HG02973 (cell line): ENCODE data around the gene PROSER2.
"Not testable (repeated sequence)": the region's sequence is repeated elsewhere in the genome, so short reads cannot be mapped to it uniquely, and the experiment has no call there.

Experiments
- ATAC-seq: cut with Tn5 transposase; IDR thresholded peaks from one replicate; pipeline ENCODE4 v1.9.1; 2021; ENCODE audit warnings: moderate library complexity; ENCODE audit not compliant: unreplicated experiment

Gene PROSER2

DNA sequence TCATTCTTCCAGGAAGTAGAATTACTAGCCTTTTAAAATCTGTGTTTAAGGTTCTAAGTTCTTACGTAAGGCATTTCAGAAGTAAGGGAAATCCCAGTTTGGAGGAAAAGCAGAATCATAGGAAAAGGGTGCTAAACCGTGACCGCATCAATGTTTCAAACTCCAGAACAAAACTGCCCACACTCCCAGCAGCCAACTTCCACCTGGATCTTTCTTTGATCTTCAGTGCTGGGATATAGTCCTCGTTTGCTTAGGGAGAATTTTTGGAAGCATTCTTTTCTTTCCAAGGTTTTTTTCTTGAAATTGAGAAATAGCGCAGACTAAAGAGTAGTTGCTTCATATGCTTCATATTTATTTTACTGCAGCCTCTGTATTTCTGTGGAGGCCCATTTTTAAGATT lies 8.9 kb downstream of the PROSER2 start:
- ATAC-seq: no peak

DNA sequence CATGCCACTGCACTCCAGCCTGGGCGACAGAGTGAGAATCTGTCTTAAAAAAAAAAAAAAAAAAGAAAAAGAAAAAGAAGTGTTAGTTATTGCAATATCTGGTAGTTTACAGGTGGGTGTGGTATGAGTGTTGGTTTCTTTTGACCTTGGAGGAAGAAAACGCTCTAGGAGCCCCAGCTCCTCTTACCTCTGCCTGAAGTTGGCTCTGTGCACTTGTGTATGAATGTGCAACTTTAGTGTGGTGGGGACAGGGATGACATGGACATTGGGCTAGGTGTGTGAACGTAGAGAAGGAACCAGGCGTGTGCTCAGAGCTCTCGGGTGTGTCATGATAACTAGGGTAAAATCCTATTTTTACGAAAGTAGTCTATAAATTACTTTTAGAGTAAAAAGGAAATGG lies 11.9 kb downstream of the PROSER2 start:
- ATAC-seq: no peak

DNA sequence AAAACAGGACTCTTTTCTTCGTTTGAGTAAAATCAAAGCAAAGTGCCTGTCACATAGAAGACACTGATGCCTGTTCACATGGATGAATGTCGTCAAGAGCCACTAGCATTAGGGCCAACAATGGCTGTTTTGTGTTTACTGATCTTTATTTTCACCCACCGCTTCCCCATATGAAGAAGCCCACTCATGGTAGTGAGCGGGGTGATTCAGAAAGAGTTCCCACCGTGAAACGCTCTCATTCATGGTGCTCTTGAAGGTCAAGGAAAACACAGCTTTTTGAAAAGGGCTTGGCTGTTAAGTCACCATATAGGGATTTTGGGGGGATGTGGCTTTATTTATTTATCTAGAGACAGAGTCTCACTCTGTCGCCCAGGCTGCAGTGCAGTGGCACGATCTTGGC lies 12.5 kb downstream of the PROSER2 start:
- no peak for ATAC-seq

DNA sequence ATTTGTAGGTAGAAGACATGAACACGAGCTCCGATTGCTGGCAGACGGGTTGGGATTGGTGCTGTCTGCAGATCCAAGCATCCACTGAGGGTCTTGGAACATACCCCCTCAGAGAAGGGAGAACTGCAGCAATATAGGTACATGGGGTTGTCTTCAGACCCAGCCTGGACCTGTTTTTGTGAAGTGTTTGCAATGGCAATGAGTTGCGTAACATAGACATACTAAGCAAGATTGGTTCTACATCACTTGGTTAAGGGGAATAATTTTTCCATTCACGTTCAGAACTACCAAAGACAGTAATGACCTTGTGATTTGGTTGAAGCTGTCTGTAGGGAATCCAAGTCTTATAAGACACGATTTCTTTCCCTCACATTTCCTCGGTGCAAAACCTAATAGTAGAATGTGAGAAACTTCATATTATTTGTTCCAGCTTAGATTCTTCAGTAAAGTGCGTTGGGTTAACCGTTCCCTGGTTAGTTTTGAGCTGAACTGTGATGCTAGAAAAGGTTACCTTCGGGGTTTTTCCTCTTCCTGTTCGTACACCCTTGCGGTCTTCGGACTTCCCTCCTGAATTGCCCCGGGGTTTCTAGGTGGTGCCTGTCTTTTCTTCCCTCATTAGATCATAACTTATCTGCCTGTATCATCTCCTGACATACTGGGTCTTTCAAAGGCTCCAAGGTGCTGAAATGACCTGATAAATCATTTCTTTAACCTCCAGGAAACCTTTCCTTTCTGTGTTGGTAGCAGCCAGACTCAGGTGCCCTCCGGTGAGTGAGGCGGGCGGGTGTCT lies 14.4 kb downstream of the PROSER2 start:
- ATAC-seq: no peak

DNA sequence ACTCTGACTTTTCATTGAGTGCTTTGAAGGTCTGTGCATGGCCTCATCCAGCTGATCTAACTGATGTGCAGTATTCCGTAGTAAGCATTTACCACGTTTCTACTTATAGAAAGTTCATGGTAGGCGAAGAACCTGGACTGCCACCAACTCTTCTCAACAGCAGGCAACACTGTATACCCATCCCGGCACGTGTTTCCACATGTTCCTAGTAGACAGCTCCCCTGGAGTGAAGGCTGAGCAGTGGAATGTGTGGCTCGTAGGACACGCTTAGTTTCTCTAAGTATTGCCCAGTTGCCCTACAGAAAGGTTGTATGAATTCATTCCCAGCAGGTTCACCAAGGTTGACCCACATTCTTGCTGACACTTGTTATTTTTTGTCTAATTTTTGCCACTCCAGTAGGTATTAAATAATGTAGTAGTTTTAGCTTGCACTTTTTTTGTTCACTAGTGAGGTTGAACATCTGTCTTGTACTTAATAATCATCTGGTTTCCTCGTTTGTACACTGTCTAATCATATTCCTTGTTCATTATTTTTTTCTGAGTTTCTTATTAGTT lies 15.2 kb downstream of the PROSER2 start:
- no peak for ATAC-seq

DNA sequence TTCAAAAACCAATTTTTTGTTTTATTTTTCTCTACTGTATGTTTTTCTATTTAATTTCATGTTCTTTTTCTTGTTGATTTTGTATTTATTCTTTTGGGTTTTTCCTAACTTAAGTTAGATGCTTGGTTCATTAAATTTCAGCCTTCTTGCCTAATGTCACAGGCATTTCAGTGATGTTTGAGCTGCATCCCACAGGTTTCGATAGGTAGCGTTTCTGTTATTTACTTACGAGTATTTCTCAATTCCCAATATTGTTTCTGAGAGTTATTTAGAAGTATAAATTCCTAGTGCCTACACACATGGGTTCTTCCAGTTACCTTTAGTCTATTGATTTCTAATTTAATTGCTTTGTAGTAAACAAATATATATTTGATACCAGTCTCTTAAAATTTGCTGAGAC lies 18.2 kb downstream of the PROSER2 start:
- no peak for ATAC-seq

DNA sequence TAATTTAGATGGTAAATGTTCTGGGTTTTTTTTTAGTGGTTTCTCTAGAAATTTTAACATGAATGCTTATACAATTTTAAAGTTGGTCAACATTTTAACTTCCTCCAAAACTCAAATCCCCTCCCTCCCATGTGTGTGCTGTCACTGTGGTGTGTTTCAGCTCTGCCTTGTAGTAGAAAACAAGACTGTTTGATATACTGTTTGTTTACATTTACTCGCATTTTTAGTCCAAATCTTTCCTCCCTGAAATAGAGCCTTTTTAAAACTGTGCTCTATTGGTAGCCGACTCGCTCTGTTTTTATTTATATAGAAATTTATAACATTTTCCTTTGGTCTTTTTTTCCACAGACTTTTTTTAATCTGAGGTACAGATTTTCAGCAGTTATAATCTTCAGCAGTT lies 19.3 kb downstream of the PROSER2 start:
- no peak for ATAC-seq

DNA sequence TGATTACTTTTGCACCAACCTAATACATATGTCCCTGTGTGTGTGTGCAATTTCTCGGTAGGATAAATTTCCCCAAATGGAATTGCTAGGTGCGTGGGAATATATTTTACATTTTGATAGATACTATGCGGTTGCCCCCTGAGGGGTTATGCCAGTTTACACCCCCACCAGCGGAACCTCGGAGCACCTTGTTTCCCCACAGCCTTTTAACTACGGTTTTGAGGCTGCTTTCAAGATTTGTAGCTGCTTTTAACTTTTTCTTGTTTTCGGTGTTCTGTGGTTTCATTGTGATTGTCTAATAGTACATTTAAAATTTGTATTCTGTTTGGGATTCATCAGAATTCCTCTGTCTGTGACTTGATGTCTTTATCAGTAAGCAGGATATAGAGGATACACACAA lies 22.0 kb downstream of the PROSER2 start:
- no peak for ATAC-seq

DNA sequence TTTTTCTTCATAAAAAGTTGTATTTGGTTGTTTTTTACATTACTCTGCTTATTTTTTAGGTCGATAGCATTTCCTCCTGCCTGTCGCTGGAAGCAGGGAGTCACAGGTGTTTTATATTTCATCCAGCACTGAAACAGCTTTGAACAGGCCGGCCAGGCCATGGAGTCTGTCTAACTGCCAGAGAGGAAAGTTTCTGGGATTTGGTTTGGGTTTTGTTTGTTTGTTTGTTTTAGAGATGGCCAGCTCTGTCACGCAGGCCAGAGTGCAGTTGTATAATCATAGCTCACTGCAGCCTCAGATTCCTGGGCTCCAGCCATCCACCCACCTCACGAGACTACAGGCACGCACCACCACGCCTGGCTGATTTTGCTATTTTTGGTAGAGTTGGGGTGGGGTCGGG lies 23.4 kb downstream of the PROSER2 start:
- no peak for ATAC-seq

DNA sequence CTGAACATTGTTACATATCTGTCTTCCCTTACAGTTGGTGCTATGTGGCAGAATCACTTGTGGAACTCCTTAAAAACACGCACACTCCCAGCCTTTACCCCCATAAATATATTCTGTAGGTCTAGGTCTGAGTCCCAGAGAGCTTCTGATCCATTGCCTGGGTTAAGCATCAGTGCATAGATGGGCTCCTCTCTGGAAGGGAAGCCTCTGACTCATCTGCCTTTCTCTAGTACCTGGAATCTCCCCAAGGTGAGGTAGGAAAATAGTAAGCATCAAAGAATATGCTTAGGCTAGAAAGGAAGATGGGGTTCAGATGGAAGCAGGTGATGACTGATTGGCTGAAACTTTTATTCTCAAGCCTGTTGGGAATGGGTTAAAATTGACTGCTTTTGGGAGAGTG lies 26.1 kb downstream of the PROSER2 start:
- ATAC-seq: no peak

DNA sequence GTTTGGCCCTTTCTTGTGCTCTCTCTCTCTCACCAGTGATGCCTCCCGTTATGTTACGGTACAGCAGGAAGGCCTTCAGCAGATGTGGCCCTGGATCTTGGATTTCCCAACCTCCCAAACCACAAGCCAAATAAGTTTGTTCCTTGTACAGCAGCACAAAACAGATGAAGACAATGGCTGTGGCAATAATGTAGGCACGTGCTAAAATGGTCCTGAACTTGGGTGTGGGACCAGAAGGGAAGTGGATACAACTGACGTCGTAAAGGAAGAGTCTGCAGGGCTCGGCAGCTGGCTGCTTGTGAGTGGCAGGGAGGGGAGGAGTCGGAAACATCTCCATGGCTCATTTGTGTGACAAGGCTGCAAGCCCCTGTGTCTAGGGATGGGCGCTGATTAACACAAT lies 26.8 kb downstream of the PROSER2 start:
- no peak for ATAC-seq

DNA sequence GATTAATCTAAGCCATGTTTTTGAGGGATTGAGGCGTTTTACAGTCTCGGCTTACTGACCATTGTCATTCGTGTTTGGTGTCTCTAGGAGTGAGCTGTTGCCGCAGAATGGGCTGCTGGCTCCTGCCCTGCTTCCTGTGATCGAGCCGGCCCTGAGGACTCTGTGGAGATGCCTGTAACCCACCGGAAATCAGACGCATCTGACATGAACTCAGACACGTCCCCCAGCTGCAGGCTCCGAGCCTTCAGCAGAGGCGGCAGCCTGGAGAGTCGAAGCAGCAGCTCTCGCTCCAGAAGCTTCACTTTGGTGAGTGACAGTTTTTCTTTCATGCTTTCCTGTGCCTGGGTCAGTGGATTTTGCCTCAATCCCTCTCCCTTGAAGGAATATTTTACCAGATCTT lies 28.8 kb downstream of the PROSER2 start:
- no peak for ATAC-seq

DNA sequence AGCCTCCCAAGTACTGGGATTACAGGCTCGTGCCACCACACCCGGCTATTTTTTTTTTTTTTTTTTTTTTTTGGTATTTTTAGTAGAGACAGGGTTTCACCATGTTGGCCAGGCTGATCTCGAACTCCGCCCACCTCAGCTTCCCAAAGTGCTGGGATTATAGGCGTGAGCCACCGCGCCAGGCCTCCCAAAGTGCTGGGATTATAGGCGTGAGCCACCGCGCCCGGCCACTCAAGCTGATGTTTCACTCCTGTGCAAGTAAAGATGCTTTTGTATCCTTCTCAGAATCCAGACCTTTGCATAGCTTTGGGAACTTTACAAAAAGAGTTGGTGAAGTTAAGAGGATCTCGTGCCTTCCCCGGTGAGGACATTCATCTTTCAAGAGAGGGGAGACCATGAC lies 29.5 kb downstream of the PROSER2 start:
- not testable (repeated sequence) for ATAC-seq

DNA sequence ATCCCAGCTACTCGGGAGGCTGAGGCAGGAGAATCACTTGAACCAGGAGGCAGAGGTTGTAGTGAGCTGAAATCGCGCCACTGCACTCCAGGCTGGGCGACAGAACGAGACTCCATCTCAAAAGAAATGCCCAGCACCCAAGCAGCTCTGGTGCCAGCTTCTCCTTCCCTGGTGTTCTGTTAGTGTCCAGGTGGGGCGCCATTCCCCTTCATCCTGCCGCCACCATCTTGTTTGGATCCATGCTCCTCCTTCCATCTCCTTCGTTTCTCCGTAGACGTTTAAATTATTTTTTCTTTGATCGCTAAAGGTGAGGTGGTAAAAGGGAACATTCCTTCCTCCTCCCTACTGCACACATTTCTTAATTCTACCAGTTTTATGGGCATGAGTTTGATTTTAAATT lies 30.3 kb downstream of the PROSER2 start:
- ATAC-seq: no peak

DNA sequence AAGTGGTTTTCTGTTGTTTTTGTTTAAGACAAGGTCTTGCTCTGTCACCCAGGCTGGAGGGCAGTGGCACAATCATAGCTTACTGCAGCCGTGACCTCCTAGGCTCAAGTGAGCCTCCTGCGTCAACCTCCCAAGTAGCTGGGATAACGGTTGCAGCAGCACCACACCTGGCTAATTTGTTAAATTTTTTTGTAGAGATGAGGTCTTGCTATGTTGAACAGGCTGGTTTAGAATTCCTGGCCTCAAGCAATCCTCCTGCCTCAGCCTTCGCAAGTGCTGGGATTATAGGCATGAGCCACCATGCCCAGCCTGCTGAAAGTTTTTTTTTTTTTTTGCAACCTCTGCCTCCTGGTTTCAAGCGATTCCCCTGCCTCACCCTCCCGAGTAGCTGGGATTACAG lies 31.1 kb downstream of the PROSER2 start:
- no peak for ATAC-seq

DNA sequence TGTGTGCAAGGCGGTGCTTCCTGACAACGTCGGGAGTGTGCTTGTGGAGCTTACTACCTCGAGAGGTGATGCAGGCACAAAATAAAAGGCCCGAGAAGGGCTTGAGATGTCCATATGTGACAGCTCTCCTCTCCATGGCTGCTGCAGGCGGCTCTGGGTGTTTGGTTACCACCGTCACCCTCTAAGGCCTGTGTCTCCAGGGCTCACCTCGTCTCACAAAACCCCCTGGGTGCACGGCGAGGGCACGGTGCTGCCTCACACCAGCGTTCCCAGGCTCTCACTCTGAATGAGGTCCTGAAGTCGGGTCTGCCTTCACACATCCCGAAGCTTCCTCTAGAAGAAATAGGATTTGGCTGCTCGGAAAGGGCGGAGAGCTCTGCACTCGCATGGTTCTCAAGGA lies 32.9 kb downstream of the PROSER2 start:
- ATAC-seq: no peak

DNA sequence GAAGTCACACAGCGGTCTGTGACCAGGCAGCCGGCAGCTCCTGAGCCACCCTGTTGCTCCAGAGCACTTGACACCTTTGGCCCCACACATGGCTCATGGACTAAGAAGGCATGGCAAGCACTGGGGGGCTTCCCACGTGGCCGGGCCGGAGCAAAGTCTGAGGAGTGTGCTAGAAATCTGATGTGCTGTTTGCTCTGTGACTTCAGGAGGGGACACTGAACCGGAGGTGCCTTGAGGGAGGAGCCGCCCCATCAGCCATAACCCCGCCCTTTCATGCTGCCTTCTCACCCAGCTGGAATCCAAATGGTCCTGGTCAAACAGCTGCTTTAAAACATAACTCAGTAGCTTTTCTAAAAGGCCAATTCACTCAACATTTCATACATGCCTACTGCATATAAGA lies 33.5 kb downstream of the PROSER2 start:
- no peak for ATAC-seq

DNA sequence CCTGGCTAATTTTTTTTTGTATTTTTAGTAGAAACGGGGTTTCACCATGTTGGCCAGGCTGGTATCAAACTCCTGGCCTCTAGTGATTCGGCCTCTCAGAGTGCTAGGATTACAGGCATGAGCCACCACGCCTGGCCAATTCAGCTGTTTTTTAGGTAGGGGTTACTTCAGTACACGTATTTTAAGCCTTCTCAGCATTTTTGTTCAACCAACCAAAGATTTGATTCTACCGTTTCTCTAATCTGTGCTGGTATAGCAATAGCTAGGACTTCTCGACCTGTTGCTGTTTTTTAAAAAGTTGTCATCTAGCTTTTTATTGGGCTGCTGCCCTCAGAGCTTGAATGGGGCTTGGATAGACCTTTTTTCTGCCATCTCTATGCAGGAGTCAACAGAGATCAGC lies 34.9 kb downstream of the PROSER2 start:
- ATAC-seq: no peak

DNA sequence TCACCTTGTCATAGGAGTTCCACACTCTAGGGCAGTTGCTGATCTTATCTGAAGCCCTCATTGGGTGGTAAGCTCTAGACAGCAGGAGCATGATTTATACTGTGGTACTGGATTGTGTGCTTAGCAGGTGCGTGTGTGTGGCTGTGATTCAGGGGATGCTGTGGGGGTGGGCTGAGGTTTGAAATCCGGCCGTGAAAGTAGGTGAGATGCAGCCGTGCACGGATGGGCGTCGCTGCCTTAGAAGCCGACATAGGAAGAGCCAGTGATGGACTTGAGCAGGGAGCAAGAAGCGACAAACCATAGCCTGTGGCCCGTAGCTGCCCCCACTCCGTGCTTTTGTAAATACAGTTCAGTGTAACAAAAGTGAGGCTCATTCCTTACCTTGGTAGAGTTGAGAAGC lies 38.2 kb downstream of the PROSER2 start:
- no peak for ATAC-seq

DNA sequence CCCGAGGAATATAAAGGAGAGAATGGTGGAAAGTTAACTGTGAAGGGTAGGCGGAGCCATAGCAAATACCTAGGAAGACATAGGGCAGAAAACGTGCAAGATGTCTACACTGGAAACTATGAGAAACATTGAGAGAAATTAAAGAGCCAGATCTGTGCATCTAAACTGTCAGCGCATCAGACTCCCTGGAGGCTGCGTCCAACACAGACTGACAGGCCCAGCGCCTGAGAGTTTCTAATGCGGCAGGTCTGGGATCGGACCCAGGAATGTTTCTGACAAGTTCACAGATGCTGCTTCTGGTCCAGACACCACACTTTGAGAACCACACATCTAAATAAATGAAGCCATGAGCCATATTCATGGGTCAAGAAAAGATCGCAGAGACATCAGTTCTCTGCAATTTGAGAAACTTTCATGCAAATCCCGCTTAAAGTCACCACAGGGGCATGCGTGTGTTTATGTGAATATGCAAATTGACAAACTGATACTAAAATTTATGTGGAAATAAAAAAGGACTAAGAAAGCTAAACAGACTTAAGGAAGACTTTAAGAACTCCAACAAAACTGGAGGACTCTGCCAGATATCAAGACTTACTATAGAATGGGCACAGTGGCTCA lies 38.8 kb downstream of the PROSER2 start:
- no peak for ATAC-seq

DNA sequence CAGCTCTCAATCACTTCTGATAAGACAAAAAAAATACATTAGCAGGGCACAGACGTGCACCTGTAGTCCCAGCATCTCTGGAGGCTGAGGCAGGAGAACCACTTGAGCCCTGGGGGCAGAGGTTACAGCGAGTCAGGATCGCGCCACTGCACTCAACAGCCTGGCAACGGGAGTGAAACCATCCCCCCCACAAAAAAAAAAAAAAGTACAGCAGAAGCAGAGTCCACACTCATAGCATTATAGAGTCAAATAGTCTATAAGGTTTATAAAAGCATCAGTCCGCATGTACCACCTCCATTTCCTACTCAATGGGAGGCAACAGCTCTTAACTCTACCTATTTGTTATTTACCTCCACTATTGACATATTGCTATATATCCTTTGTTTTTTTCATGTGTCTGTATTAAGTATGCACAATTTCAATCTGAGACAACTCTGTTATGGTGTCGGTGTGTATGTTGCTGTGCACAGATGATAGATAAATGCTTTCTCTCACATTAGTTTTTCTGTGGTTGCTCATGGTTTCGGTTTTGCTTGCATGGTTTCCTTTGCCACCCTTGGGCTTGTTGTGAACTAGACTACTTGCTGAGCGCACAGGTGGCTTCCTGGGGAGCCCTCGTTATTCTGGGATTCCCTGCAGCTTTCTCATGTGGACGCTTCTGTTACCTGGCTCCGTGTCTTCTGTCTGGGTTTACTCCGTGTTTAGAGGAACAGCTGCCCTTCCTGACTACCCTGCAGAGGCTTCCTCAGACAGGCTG lies 40.4 kb downstream of the PROSER2 start:
- peak; percentile 96 for ATAC-seq

DNA sequence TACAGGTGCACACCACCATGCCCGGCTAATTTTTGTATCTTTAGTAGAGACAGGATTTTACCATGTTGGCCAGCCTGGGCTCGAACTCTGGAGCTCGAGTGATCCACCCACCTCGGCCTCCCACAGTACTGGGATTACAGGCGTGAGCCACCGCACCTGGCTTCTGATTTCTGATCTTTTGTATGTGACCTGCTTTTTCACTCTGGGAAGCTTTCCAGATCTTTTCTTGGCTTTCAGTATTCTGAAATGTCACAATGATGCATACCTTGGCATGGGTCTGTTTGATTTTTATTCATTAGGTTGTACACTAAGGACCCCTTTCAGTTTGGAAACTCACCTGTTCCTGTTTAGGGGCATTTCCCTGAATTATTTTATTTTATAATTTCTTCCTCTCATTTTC lies 41.6 kb downstream of the PROSER2 start:
- no peak for ATAC-seq
